GM19452 (cell line): ENCODE measurements around the gene MRPL34.

Experiments used
- ATAC-seq: cut with Tn5 transposase; IDR thresholded peaks from one replicate; pipeline ENCODE4 v1.9.1; 2021; ENCODE audit not compliant: unreplicated experiment

The MRPL34 gene

DNA sequence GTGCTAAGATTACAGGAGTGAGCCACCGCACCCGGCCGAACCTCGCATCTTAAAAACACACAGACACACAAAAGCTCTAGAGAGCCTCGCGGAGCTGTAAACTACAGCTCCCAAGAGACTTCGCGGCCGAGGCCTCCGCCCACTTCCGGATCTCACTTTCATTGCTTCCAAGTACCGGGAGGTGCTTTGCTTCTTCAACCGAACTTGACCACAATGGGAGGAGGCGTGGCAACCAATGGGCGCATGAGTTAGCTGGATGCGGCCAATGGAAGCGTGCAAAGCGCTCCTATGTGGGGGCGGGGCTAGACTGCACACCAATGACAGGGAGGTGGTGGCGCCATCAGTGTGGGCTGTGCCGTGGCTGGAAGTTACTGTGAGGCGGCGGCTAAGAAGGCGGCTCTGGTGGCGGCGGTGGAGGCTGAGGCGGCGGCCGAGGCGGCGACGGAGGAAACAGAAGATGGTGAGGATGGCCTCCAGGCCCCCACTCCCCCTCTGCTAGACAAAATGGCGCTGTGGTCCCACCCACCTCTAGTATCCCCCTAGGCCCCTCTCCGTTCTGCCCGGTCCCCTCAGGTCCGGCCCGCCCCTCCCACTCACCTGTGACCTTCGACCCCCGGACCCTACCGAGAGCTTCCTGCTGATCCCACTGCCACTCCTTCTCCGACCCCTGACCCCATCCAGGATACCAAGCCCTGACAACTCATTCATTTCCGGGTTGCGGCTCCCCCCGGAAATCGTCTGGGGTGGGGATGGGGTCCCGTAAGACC is 3.7 kb downstream of the MRPL34 start, which contains the start of gene DDA1:
Gene DDA1 (plus strand): TSS at position 366 of the 767 bp plus-strand sequence. CDS start 92 bp downstream, at position 458.
- ATAC-seq = peak; percentile 56

DNA sequence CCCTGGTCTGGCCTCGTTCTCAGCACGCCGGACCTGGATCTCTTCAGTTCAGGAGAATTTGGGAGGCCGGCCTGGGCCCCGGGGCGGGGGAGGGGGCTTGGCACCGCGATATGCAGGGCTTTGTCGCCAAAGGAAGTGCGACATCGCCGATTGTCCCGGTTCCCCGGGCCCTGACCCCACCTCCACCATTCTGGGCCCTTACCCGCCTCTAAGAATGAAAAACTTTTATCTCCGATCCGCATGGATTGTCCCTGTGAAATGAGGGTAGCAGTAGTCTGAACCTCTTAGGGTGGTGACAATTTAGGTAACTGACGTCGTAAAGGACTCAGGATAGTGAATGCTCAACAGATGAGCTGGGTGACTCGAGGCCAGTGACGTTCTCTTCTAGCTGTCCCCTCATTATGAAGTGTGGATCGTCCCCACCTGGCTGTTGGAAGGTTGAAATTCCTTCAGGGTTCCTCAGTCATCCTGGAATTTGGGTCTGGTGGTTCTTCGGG is 4.3 kb downstream of the MRPL34 start:
- ATAC-seq = no peak

DNA sequence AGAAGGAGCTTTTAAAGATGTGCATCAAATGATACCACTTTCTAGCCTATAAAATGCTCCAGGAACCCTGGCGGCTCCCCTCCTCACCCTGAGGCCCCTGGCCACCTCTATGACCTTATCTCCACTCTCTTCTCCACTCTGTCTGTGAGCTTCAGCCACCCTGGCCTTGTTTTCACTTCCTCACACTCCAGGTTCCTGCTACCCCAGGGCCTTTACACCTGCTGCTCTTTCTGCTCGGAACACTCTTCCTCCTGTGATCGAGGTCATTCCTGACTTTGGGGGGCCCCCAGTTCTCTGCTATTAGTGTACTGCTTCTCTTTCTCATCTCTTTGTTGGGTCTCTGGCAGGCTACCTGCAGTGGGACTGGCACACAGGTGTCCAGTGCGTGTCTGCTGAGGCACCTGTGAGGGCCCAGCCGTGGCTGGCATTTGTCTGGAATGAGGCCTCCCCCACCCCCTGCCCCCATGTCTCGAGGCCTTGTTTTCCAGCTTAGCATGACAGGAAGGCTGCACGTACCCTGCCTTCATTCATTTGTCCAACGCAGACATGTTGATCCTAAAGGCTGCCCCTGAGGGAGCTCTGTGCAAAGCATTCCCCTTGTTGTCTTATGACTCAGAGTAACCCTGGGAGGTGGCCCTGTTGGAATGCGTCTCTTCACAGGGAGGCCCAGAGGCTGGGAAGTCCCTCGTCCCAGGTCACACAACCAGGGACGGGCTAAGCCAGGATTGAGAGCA is 6.0 kb downstream of the MRPL34 start:
- ATAC-seq = no peak

GRCh38 chr19:17312189-17313113 is 6.8 kb downstream of the MRPL34 start:
- ATAC-seq = no peak

DNA sequence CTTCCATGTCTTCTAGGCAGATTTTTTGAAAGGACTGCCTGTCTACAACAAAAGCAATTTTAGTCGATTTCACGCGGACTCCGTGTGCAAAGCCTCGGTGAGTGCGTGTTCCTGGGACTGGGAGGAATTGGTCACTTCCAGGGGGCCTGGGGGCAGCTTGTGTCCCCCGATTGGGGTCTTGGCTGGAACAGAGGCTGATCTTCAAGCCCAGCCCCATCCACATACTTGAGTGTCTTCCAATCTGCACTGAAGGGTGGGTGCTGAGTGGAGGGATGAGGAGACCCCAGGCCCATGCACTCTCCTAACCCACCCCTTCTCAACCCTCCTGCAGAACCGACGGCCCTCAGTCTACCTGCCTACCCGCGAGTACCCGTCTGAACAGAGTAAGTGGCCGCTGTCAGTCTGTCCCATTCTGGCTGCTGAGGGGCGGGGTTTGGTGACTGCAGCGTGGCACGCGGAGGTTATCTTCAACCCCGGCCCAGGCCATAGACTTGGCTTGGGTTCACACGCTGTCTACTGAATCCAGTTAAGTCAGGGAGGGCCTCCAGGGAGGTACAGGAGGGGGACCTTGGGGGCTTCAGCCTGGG is 8.4 kb downstream of the MRPL34 start:
- no peak for ATAC-seq

DNA sequence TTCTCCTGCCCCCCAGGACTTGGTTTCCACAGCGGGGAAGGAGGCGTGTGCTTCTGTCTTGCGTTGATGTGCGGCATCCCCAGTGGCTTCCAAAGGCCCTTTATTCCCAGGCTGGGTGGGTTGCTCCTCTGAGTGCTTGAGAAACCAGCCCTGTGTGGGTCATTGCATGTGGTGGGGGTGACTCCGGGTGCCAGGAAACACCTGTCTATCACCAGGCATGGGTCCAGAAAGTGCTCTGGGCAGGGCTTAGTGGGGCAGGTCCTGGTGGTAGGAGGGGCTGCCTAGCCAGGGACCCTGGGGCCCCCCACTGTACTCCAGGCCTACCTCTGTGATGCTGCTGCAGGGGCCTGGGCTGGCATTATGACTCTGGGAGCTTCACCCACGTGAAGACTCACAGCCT is 13.3 kb downstream of the MRPL34 start:
- ATAC-seq = no peak

- no peak for ATAC-seq
Observed at GRCh38 chr19:17319473-17320238, 14.0 kb downstream of the MRPL34 start.

- no peak for ATAC-seq
Observed at GRCh38 chr19:17320435-17320834, 14.8 kb downstream of the MRPL34 start.

- ATAC-seq = no peak
Observed at GRCh38 chr19:17321655-17322489, 16.2 kb downstream of the MRPL34 start.

- ATAC-seq = no peak
Observed at GRCh38 chr19:17322854-17323253, 17.2 kb downstream of the MRPL34 start.

- ATAC-seq = no peak
Observed at GRCh38 chr19:17323300-17323963, 17.8 kb downstream of the MRPL34 start.

GRCh38 chr19:17323964-17324332 is 18.3 kb downstream of the MRPL34 start:
- no peak for ATAC-seq

- ATAC-seq = no peak
Observed at GRCh38 chr19:17324357-17325114, 18.9 kb downstream of the MRPL34 start.

GRCh38 chr19:17325133-17325532 is 19.5 kb downstream of the MRPL34 start:
- no peak for ATAC-seq

- ATAC-seq = no peak
Observed at GRCh38 chr19:17325881-17326594, 20.4 kb downstream of the MRPL34 start.

DNA sequence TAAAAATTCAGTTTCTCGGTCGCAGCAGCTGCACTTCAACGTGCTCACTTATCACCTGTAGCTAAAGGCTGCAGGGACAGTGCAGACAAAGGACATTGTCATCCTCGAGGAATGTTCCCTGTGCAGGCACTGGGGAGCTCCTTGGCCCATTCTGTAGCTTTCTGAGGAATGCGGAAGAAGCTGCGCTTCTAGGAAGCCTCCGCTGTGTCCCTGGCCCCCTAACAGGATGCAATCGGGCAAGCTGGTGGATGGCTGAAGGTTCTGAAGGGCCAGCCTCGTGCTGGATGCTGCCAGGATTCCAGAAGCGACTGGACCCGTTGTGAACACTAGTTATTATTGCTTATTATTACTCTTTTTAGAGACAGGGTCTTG is 20.9 kb downstream of the MRPL34 start:
- no peak for ATAC-seq

DNA sequence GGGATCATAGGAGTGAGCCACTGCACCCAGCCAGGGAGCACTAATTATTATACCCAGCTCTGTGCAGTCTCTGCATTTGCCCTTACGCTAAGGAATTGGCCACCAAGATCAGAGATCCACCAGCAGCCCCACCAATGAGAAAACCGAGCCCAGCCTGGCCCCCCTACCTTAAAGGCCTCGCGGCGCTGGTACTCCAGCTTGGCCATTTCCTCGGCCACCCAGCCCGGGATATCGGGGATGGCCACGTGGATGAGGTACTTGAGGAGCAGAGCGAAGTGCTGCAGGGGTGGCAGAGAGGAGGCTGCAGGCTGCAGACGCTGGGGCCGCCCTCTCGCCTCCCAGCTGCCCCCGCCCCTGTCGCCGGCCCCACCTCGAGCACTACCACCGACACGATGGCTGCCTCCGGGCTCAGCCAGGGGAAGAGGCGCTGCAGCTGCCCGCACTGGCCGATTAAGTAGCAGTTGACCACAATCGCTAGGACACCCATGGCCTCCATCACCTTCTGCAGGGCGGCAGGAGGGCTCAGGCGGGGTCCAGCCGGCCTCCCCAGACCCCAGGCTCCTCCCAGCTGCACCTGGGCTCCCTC is 21.5 kb downstream of the MRPL34 start:
- no peak for ATAC-seq
